Stimulated activated effector memory CD8-positive, alpha-beta T cell treated with anti-CD3 and anti-CD28 coated beads, Interleukin-12 subunit alpha, Interleukin-12 subunit beta, amount 100 ng/mL, for 72 hours (primary cell): ENCODE results near the gene LRP6.
"Not testable (repeated sequence)": the region's sequence is repeated elsewhere in the genome, so short reads cannot be mapped to it uniquely, and the experiment has no call there.

Experiments
- ATAC-seq: fragments of 150-1000 bp; cut with Tn5 transposase; 2 replicates; pipeline ENCODE4 v1.10.0; 2021
- DNase-seq, 2 donors: peaks; one replicate each; pipeline ENCODE4 v3.0.0; 2021 to 2022; ENCODE audit warnings: low spot score in 2 of 2
- H3K27ac Mint-ChIP-seq: one replicate; pipeline ENCODE4 v1.8.0; 2022; ENCODE audit warnings: mild to moderate bottlenecking, mixed read lengths
- H3K36me3 Mint-ChIP-seq: one replicate; pipeline ENCODE4 v1.8.0; 2022; ENCODE audit warnings: mild to moderate bottlenecking, mixed read lengths
- H3K4me1 Mint-ChIP-seq: one replicate; pipeline ENCODE4 v1.8.0; 2022; ENCODE audit warnings: mixed read lengths
- H3K4me3 Mint-ChIP-seq: one replicate; pipeline ENCODE4 v1.8.0; 2022; ENCODE audit warnings: mild to moderate bottlenecking, mixed read lengths
- H3K9me3 Mint-ChIP-seq: one replicate; pipeline ENCODE4 v1.8.0; 2022; ENCODE audit warnings: mixed read lengths

Gene LRP6

DNA sequence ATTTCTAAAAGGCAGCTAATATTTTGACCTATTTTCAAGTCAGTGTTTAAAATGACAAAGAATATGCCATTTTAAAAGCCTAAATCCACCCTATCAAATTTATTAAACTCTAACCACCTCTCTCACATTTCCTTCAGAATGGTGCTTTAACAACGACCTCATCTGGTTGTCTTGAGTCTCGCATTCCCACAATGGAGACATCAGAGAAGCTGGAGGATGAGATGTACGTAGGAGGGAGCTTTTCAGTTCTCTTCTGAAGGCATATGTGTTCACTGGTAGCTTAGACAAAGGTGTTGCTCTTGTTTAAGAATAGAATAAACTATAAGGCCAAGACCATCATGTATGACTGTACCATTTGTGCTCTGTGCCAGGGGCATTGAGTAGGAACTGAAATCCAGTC, 113.2 kb downstream of the LRP6 start:
- Mint-ChIP-seq H3K27ac (no peak overlapping the region), H3K9me3 (no peaks in the 10 kb centered on the region), H3K4me3 (no peak overlapping the region), H3K36me3 (no peaks in the 10 kb centered on the region), H3K4me1 (no peaks in the 10 kb centered on the region)
- ATAC-seq = no peak
- no peak for DNase-seq

DNA sequence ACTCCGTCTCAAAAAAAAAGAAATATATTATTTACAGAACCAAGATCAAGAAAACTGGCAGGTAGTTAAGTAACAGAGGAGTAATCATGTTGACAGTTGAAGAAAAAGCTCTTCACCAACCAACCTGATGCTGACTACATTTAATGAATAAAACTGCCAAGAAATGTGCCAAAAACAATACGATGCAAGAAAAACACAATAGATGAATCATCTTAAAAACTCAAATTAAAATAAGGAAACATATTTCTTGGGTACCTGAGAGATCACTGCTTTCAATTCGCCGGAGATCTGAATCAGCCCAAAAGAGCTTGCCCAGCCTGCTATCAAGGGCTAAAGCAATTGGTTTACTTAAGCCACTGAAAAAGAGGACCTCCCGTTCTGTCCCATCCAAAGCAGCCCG, 119.7 kb downstream of the LRP6 start:
- H3K4me3 Mint-ChIP-seq = no peak overlapping the region
- no peak overlapping the region for H3K27ac Mint-ChIP-seq
- H3K4me1 Mint-ChIP-seq = no peaks in the 10 kb centered on the region

DNA sequence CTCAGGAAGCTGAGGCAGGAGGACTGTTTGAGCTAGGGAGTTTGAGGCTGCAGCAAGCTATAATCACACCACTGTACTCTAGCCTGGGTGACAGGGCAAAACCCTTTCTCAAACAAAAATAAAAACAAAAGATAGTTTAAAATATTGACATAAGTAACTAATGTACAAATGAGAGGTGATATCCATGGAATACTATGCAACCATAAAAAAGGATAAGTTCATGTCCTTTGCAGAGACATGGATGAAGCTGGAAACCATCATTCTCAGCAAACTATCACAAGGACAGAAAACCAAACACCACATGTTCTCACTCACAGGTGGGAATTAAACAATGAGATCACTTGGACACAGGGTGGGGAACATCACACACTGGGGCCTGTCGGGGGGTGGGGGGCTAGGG, 122.3 kb downstream of the LRP6 start:
- H3K27ac Mint-ChIP-seq, ATAC-seq, H3K4me1 Mint-ChIP-seq, H3K36me3 Mint-ChIP-seq, H3K4me3 Mint-ChIP-seq, H3K9me3 Mint-ChIP-seq, DNase-seq: not testable (repeated sequence)

More for the DNA sequence above, 119.7 kb downstream of the LRP6 start:
- Mint-ChIP-seq H3K36me3 (no peaks in the 10 kb centered on the region), H3K9me3 (no peaks in the 10 kb centered on the region)
- DNase-seq = no peak
- no peak for ATAC-seq

DNA sequence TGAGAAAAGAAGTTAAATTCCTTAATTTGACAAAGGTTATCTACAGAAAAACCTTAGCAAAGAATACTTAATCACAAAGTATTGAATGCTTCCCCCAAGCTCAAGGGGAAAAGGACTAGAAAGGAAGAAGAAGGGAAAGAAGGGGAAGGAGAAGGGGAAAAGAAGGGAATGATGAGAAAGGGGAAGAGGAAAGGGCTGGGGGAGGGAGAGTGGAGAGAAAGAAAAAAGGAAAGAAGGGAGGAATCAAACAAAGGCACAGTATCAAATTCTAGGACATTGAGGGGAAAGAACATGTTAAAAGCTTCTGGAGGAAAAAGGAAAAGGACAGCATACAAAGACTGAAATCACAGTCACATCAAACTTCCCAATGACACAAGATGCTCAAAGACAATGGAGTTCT, 125.8 kb downstream of the LRP6 start:
- Mint-ChIP-seq H3K27ac (no peak overlapping the region), H3K36me3 (no peaks in the 10 kb centered on the region), H3K4me1 (no peaks in the 10 kb centered on the region), H3K9me3 (no peaks in the 10 kb centered on the region), H3K4me3 (no peak overlapping the region)
- ATAC-seq (no peak), DNase-seq (no peak)

DNA sequence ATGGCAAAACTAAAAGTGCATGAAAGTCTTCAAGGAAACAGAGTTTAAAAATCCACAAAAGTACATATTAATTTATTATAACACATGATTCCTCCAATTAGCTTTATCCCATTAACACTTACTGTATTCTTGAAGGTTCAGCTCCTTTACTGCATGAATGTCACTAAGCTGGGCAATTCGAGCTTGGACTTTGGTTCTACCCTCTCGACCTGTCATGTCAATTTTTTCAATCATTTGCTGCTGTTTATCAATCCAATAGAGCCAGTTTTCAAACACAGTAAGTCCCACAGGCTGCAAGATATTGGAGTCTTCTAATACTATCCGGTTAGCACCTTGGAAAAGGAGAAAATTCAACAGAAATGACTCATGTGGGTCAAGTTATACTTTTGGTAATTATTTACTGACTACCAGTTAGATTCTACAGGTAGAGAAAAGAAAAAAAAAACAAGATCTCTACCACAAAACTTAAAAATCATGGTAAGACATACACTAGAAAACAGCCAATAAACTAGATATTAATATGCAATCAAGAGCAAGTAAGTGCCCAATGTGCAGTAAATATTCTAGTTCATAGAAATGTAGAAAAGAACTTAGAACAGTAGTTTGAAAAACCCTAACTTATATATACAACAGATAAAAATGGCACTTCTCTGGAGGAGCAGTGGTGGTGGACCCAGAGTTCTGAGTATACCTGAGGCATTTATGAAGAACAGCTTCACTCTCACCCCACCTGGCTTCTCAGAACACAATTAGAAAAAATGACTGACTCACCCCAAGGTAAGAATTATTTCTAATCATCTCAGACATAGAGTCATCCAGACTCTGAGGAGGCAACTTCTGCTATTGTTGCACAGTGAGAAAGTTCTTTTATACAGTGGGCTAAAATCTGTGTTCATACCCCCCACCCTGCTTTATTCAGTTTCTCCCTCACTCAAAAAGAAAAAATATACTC, 128.4 kb downstream of the LRP6 start:
- Mint-ChIP-seq H3K9me3 (no peaks in the 10 kb centered on the region), H3K27ac (no peak overlapping the region), H3K36me3 (no peaks in the 10 kb centered on the region), H3K4me1 (no peaks in the 10 kb centered on the region), H3K4me3 (no peak overlapping the region)
- DNase-seq (no peak), ATAC-seq (no peak)

DNA sequence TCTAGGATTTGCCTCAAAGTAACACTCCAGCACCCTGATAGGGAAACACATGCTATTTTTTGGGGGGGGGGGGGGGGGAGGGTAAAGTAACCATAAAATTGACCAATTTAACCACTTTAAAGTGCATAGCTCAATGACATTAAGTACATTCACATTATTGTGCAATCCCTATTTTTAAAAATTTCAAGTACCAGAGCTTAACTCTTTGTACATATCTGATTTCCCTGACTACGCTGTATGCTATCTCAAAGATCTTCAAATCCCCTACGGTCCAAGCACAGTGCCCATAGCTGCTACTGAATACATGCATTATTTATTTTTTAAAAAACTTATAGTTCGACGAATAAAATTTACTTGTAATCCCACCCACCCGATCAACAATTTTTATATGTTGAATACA, 133.1 kb downstream of the LRP6 start:
- no peak for ATAC-seq
- Mint-ChIP-seq H3K4me3 (no peak overlapping the region), H3K9me3 (no peaks in the 10 kb centered on the region), H3K4me1 (no peaks in the 10 kb centered on the region), H3K27ac (no peak overlapping the region), H3K36me3 (no peaks in the 10 kb centered on the region)
- DNase-seq = no peak

DNA sequence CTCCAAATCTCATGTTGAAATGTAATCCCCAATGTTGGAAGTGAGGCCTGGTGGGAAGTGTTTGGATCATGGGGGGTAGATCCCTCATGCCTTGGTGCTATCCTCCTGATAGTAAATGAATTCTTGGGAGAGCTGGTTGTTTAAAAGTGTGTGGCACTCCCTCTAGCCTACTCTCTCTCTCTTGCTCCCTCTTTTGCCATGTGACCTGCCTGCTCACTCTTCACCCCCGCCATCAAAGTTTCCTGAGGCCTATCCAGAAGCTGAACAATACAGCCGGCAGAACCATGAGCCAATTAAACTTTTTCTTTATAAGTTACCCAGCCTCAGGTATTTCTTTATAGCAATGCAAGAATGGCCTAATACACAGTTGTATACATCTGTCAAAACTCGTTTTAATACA, 133.6 kb downstream of the LRP6 start:
- ATAC-seq (no peak), DNase-seq (no peak)
- no peak overlapping the region for H3K27ac Mint-ChIP-seq
- H3K9me3 Mint-ChIP-seq = no peaks in the 10 kb centered on the region
- H3K36me3 Mint-ChIP-seq = no peaks in the 10 kb centered on the region
- no peak overlapping the region for H3K4me3 Mint-ChIP-seq
- H3K4me1 Mint-ChIP-seq = no peaks in the 10 kb centered on the region

DNA sequence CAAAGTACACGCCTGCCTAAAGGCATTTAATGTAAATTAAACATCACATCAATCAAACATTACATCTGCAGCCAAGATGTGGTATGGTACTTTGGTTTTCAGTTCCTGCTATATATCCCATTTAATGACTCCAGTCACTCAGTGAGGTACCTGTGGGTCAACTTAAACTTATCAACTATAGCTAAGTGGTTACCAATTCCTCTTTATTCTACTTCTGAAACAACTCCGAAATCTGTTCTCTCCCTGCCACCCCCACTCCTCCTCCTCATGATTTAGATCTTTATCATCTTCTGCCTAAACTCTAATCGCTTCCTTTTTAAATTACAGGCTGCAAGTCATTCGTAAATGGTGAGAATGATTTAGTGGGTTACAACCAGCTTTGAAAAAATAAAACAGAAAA, 138.2 kb downstream of the LRP6 start:
- Mint-ChIP-seq H3K9me3 (no peaks in the 10 kb centered on the region), H3K4me1 (no peaks in the 10 kb centered on the region), H3K27ac (no peak overlapping the region), H3K4me3 (no peak overlapping the region), H3K36me3 (no peaks in the 10 kb centered on the region)
- no peak for DNase-seq
- ATAC-seq = no peak

DNA sequence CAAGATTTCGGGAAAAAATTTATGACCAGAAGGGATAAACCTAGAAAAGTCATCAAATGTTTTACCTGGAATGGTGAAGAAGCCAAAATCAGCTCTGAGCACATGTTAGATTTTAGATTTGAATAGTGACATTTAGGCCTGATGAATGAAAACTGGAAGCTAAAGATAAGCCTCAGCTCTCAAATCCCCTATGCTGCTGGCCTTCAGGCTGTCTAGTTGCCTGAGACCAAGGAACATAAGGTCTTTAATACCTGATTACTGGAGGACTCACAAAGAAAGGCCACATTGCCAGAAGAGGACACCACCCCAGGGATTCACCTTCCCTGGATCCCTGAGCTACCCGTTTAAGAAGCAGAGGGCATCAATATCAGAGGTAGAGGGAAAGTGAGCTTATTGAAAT, 139.5 kb downstream of the LRP6 start:
- Mint-ChIP-seq H3K36me3 (no peaks in the 10 kb centered on the region), H3K9me3 (no peaks in the 10 kb centered on the region), H3K4me3 (no peak overlapping the region), H3K27ac (no peak overlapping the region), H3K4me1 (no peaks in the 10 kb centered on the region)
- DNase-seq (no peak), ATAC-seq (no peak)

DNA sequence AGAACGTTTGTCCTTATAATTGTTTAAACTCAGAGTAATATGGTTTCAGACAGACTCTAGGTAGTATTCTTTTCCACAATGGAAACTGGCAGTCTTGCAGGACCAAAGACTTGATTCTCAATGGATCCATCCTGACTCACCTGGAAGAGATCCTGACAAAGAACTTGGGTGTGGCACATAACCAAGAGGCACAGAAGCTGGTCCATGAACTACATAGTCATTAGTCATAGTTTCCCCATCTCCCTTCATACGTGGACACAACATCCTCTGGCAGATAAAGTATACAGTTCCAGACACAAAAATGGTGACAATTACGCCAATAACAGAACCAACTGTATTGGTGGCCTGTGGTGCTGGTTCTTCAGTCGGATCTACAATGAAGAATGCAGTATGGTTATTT, 140.3 kb downstream of the LRP6 start:
- Mint-ChIP-seq H3K4me3 (no peak overlapping the region), H3K4me1 (no peaks in the 10 kb centered on the region), H3K27ac (no peak overlapping the region), H3K9me3 (no peaks in the 10 kb centered on the region), H3K36me3 (no peaks in the 10 kb centered on the region)
- DNase-seq (no peak), ATAC-seq (no peak)

DNA sequence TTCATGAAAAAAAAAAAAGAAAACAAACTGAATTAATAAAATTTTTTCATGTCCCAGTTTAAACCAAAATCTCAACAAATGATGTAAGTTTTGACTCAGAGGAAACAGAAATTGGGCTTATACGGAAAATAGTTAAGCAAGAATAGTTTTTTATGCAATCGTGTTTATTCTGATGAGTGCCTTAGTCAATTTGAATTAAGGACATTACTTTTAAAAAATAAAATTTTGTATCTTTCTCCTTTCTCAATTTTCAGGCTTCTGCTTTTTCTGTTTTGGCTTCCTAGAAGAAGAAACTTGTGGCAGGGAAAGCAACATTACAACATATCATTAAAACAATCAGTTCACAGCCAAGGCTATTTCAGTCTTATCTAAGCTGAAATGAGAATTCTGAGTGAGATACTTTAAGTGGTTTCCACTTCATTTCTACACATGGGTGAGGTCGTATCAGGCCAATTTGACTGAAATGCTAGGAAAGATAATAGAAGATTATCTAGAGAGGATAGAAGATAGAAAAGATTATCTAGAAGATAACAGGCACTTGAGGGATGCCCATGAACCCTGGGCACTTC, 143.7 kb downstream of the LRP6 start:
- no peaks in the 10 kb centered on the region for H3K4me1 Mint-ChIP-seq
- DNase-seq = no peak
- H3K36me3 Mint-ChIP-seq = no peaks in the 10 kb centered on the region
- no peaks in the 10 kb centered on the region for H3K9me3 Mint-ChIP-seq
- H3K27ac Mint-ChIP-seq = no peak overlapping the region
- no peak for ATAC-seq
- no peak overlapping the region for H3K4me3 Mint-ChIP-seq

DNA sequence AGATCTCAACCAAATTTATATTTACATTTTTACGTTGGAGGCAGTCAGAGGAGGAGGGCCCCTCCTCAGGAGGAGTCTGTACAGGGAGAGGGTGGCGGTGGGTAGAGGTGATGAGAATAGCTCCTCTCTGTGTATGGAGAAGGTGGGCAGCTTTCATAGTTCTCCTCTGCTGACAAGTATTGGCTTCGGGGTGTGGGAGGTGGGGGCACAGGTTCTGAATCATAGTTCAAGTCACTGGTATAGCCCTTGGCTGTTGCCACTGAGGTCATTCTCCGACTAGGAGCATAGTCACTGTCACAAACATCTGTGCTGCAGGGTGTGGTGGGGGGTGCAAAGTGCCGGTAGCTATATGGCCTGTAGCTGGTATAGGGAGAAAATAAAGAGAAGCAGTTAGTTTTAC, 145.8 kb downstream of the LRP6 start:
- H3K9me3 Mint-ChIP-seq = no peaks in the 10 kb centered on the region
- ATAC-seq (peak; percentile 36), DNase-seq (no peak)
- H3K4me1 Mint-ChIP-seq = no peaks in the 10 kb centered on the region
- H3K36me3 Mint-ChIP-seq = no peaks in the 10 kb centered on the region
- H3K4me3 Mint-ChIP-seq = no peak overlapping the region
- H3K27ac Mint-ChIP-seq = no peak overlapping the region

DNA sequence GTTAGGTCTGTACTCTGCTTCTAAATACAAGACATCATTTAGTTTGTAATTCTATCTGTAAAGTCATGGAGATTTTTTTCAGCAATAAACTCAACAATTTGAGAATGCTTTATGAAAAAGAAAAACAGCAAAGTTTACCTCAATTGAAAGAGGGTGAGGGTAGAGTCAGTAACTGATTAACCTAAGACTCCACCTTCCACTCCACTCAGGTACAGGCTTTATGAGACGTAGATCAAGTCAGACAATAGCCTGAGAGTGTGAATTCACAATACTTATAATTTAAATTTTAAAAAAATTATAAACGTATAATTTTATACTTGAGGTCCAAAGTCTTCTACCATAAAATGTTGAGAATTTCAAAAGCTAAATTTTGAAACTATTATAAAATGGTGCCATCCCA, 150.2 kb downstream of the LRP6 start:
- Mint-ChIP-seq H3K27ac (no peak overlapping the region), H3K9me3 (no peaks in the 10 kb centered on the region), H3K36me3 (no peaks in the 10 kb centered on the region), H3K4me3 (no peak overlapping the region), H3K4me1 (no peaks in the 10 kb centered on the region)
- ATAC-seq (no peak), DNase-seq (no peak)

DNA sequence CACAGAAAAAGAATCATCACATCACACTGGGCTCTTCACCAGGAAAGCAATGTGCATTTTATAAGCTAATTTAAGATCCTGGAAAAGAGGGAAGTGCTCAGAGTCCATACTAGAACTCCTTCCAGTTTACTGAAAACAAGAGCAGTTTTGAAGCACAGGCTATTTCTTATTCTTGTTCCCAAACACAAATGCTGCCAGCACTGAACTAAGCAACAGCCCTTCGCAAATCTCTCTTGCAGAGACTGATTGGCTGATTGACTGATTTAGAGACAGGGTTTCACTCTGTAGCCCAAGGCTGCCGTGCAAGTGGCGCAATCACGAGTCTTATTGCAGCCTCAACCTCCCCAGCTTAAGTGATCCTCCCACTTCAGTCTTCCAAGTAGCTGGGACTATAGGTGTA, 151.3 kb downstream of the LRP6 start:
- no peak overlapping the region for H3K4me3 Mint-ChIP-seq
- H3K4me1 Mint-ChIP-seq = no peaks in the 10 kb centered on the region
- ATAC-seq (no peak), DNase-seq (no peak)
- H3K9me3 Mint-ChIP-seq = no peaks in the 10 kb centered on the region
- H3K36me3 Mint-ChIP-seq = no peaks in the 10 kb centered on the region
- H3K27ac Mint-ChIP-seq = no peak overlapping the region

DNA sequence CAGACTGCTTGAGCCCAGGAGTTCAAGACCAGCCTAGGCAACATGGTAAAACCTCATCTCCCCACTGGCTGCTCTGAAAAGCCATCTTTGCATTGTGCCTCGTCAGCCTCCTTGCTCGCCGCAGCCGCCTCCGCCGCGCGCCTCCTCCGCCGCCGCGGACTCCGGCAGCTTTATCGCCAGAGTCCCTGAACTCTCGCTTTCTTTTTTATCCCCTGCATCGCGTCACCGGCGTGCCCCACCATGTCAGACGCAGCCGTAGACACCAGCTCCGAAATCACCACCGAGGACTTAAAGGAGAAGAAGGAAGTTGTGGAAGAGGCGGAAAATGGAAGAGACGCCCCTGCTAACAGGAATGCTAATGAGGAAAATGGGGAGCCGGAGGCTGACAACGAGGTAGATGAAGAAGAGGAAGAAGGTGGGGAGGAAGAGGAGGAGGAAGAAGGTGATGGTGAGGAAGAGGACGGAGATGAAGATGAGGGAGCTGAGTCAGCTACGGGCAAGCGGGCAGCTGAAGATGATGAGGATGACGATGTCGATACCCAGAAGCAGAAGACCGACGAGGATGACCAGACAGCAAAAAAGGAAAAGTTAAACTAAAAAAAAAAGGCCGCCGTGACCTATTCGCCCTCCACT, 155.8 kb downstream of the LRP6 start:
- peaks cover 10% of the 10 kb centered on the region for H3K9me3 Mint-ChIP-seq
- not testable (repeated sequence) for ATAC-seq

More for the DNA sequence above, 155.8 kb downstream of the LRP6 start:
- not testable (repeated sequence) for H3K27ac Mint-ChIP-seq, H3K4me1 Mint-ChIP-seq, H3K4me3 Mint-ChIP-seq, DNase-seq, H3K36me3 Mint-ChIP-seq
